ENCODE results near the gene SNX6. TPM values are rescaled to one million over a fixed set of nuclear protein-coding genes. Genes with fewer than 3 reads are reported as not detected.

Gene SNX6
- total and polyA plus RNA-seq, 10 of the 15 experiments (the other 5 are each of a cell fraction or from before 2014, with no cell fraction given) = 34.4 to 107 (median 71.7) TPM

DNA sequence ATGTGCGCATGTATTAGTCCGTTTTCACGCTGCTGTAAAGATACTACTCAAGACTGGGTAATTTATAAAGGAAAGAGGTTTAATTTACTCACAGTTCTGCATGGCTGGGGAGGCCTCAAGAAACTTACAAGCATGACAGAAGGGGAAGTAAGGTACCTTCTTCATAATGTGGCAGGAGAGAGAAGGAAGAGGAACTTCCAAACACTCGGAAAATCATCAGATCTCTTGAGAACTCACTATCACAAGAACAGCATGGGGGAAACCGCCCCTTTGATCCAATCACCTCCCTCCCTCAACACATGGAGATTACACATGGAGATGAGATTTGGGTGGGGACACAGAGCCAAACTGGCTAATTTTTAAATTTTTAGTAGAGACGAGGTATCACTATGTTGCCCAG is 41.8 kb upstream of the SNX6 start:
- FAIRE-seq = no peak

More for the DNA sequence above, 41.8 kb upstream of the SNX6 start:
- no peak for ATAC-seq
- H3K9ac ChIP-seq (ENCODE audit: control insufficient read depth, insufficient read depth, low read length) = no peak overlapping the region
- H3K9me3 ChIP-seq (replicated peaks; ENCODE audit: control insufficient read depth, insufficient read depth, low read length) = no peaks in the 10 kb centered on the region
- TF ChIP-seq CBX3 (IDR thresholded peaks at IDR 0.05; ENCODE audit: borderline replicate concordance, low read depth) = no peak
- TF ChIP-seq FOXM1 (IDR thresholded peaks at IDR 0.05; ENCODE audit: low read depth, low read length) = no peak
- TF ChIP-seq HDAC6 (IDR thresholded peaks at IDR 0.05; ENCODE audit: unreplicated experiment) = no peak
- no peak for TF ChIP-seq BACH1 (IDR thresholded peaks at IDR 0.05; ENCODE audit: borderline replicate concordance)
- TF ChIP-seq NFXL1 (IDR thresholded peaks at IDR 0.05; ENCODE audit: borderline replicate concordance) = no peak
- TF ChIP-seq SIX5 (IDR thresholded peaks at IDR 0.05; ENCODE audit: low read depth, low read length, severe bottlenecking) = no peak
- TF ChIP-seq, protein P1, sequence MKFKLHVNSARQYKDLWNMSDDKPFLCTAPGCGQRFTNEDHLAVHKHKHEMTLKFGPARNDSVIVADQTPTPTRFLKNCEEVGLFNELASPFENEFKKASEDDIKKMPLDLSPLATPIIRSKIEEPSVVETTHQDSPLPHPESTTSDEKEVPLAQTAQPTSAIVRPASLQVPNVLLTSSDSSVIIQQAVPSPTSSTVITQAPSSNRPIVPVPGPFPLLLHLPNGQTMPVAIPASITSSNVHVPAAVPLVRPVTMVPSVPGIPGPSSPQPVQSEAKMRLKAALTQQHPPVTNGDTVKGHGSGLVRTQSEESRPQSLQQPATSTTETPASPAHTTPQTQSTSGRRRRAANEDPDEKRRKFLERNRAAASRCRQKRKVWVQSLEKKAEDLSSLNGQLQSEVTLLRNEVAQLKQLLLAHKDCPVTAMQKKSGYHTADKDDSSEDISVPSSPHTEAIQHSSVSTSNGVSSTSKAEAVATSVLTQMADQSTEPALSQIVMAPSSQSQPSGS (IDR thresholded peaks at IDR 0.05; ENCODE audit: low read length) = no peak
- no peak for TF ChIP-seq ZNF24 (IDR thresholded peaks at IDR 0.05)
- no peak for TF ChIP-seq SMC3 (IDR thresholded peaks at IDR 0.05; ENCODE audit: borderline replicate concordance, low read length)
- TF ChIP-seq, protein P2, sequence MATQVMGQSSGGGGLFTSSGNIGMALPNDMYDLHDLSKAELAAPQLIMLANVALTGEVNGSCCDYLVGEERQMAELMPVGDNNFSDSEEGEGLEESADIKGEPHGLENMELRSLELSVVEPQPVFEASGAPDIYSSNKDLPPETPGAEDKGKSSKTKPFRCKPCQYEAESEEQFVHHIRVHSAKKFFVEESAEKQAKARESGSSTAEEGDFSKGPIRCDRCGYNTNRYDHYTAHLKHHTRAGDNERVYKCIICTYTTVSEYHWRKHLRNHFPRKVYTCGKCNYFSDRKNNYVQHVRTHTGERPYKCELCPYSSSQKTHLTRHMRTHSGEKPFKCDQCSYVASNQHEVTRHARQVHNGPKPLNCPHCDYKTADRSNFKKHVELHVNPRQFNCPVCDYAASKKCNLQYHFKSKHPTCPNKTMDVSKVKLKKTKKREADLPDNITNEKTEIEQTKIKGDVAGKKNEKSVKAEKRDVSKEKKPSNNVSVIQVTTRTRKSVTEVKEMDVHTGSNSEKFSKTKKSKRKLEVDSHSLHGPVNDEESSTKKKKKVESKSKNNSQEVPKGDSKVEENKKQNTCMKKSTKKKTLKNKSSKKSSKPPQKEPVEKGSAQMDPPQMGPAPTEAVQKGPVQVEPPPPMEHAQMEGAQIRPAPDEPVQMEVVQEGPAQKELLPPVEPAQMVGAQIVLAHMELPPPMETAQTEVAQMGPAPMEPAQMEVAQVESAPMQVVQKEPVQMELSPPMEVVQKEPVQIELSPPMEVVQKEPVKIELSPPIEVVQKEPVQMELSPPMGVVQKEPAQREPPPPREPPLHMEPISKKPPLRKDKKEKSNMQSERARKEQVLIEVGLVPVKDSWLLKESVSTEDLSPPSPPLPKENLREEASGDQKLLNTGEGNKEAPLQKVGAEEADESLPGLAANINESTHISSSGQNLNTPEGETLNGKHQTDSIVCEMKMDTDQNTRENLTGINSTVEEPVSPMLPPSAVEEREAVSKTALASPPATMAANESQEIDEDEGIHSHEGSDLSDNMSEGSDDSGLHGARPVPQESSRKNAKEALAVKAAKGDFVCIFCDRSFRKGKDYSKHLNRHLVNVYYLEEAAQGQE (IDR thresholded peaks at IDR 0.05; ENCODE audit: low read depth, low read length) = no peak
- no peak for TF ChIP-seq RAD51 (IDR thresholded peaks at IDR 0.05)
- DNase-seq (ENCODE audit: low read depth, low spot score) = no peak
- H3K27me3 ChIP-seq (replicated peaks in 1 of 2; ENCODE audit: control insufficient read depth in 2 of 2, insufficient read depth in 2 of 2, low read length in 1 of 2) = no peaks in the 10 kb centered on the region
- H3K79me2 ChIP-seq (ENCODE audit: control insufficient read depth, insufficient read depth, low read length) = no peaks in the 10 kb centered on the region
- no peak overlapping the region for H3K4me3 ChIP-seq
- CTCF ChIA-PET = interaction anchor here (0.6 to 5.6 kb wide), 12 partner anchors 18 to 751 kb away, joined by 3 to 145 read pairs (median 4); partner anchors contain the start of genes CFL2 and SRP54
- H3K27ac ChIP-seq (ENCODE audit: control insufficient read depth, insufficient read depth) = no peak overlapping the region
- no TSS peak for BruUV-seq (replicated peaks)
- H3K4me1 ChIP-seq (ENCODE audit: control insufficient read depth, insufficient read depth, low read length) = no peaks in the 10 kb centered on the region
- no peak overlapping the region for H2AFZ ChIP-seq (ENCODE audit: control insufficient read depth, low read depth, low read length)
- in situ Hi-C loops (cut with MboI) (loop anchor here (5.0 kb wide), 2 partner anchors 51 to 741 kb away; no protein-coding TSS in a partner anchor), intact Hi-C loops (cut with micrococcal nuclease; ENCODE audit: unreplicated experiment) (loop anchor here (1.0 to 5.0 kb wide), 2 partner anchors 52 to 751 kb away; no protein-coding TSS in a partner anchor)
- RAD21 ChIA-PET (ENCODE audit: unreplicated experiment) = interaction anchor here (0.6 to 9.1 kb wide), 3 partner anchors 52 to 740 kb away, joined by 3 to 72 read pairs (median 4); no protein-coding TSS in a partner anchor
- POLR2A ChIA-PET = interaction anchor here (0.6 kb wide), 1 partner anchor 228 kb away, joined by 4 read pairs; no protein-coding TSS in a partner anchor
- WGBS (ENCODE audit: insufficient coverage, insufficient replicate concordance, low lambda C conversion rate, missing lambda C conversion rate) = 18% methylated on average over 6 of the region's 6 CpGs
- H4K20me1 ChIP-seq (ENCODE audit: control insufficient read depth, insufficient read depth) = no peaks in the 10 kb centered on the region
- H3K4me2 ChIP-seq (ENCODE audit: control insufficient read depth, insufficient read depth) = no peak overlapping the region
- SMC1A ChIA-PET (ENCODE audit: uncharacterized antibody, unreplicated experiment) = interaction anchor here (0.7 to 6.9 kb wide), 5 partner anchors 35 to 52 kb away, joined by 3 to 82 read pairs (median 9); no protein-coding TSS in a partner anchor
- no peaks in the 10 kb centered on the region for H3K36me3 ChIP-seq (ENCODE audit: control insufficient read depth in 2 of 2, insufficient read depth in 2 of 2, low read length in 1 of 2)
